Activated CD4-positive, alpha-beta memory T cell treated with anti-CD3 and anti-CD28 coated beads for 36 hours (primary cell): Measurements from ENCODE around the gene LTBP3. TPM values are rescaled to one million over a fixed set of nuclear protein-coding genes. Genes with fewer than 3 reads are reported as not detected.
"Not testable (repeated sequence)": the region's sequence is repeated elsewhere in the genome, so short reads cannot be mapped to it uniquely, and the experiment has no call there.

Source experiments
- CTCF ChIA-PET: fragments of 350-600 bp; sonication (Branson Sonifier 250); formaldehyde crosslinking; loops from one replicate; lab custom pipeline; 2021; ENCODE audit warnings: antibody characterized with exemption, inconsistent platforms; lab: Charles Lee
- POLR2A ChIA-PET: fragments of 350-600 bp; sonication (Branson Sonifier 250); formaldehyde crosslinking; loops from one replicate; lab custom pipeline; 2021; ENCODE audit warnings: antibody characterized with exemption; lab: Charles Lee
- DNase-seq: peaks from one replicate; pipeline ENCODE4 v3.0.0-alpha.2; 2020
- H3K27ac Mint-ChIP-seq: one replicate; pipeline ENCODE4 v1.8.0; 2021; ENCODE audit warnings: mixed read lengths
- H3K27me3 Mint-ChIP-seq: one replicate; pipeline ENCODE4 v1.8.0; 2021; ENCODE audit warnings: mixed read lengths
- H3K36me3 Mint-ChIP-seq: one replicate; pipeline ENCODE4 v1.8.0; 2021; ENCODE audit warnings: mixed read lengths
- H3K4me1 Mint-ChIP-seq: one replicate; pipeline ENCODE4 v1.8.0; 2021; ENCODE audit warnings: low read depth, mixed read lengths
- H3K4me3 Mint-ChIP-seq: one replicate; pipeline ENCODE4 v1.8.0; 2021; ENCODE audit warnings: mild to moderate bottlenecking, mixed read lengths
- H3K9me3 Mint-ChIP-seq: one replicate; pipeline ENCODE4 v1.8.0; 2021; ENCODE audit warnings: mixed read lengths
- intact Hi-C: fragments of 100-400 bp; cut with micrococcal nuclease; formaldehyde crosslinking; loops from one replicate; pipeline ENCODE4 v1.15.1; 2023
- total RNA-seq, 2 experiments: library from RNA; stranded (reverse); gene quantifications; one replicate each; pipeline ENCODE4 v1.2.3, GENCODE V29; 2021

LTBP3 gene
- total RNA-seq, 2 experiments from 2014 or later: 60.7 to 63.3 TPM

GRCh38 chr11:65521777-65522521 lies 36.2 kb downstream of the LTBP3 start:
- intact Hi-C loops, H3K36me3 Mint-ChIP-seq, H3K27me3 Mint-ChIP-seq, H3K9me3 Mint-ChIP-seq, POLR2A ChIA-PET: not testable (repeated sequence)
- Mint-ChIP-seq H3K4me1 (peaks cover 44% of the 10 kb centered on the region), H3K4me3 (peak overlapping the region; percentile 58), H3K27ac (peak overlapping the region; percentile 73)
- CTCF ChIA-PET: interaction anchor here (0.9 kb wide), 1 partner anchor 18 kb away, joined by 3 read pairs; no protein-coding TSS in a partner anchor
- DNase-seq: peak; percentile 32

- H3K27ac Mint-ChIP-seq, H3K36me3 Mint-ChIP-seq, H3K9me3 Mint-ChIP-seq, H3K4me3 Mint-ChIP-seq, POLR2A ChIA-PET, H3K27me3 Mint-ChIP-seq, DNase-seq: not testable (repeated sequence)
- peaks cover 33% of the 10 kb centered on the region for H3K4me1 Mint-ChIP-seq
- intact Hi-C loops: loop anchor here (10.0 kb wide), 1 partner anchor 254 kb away; the partner anchor contains the start of gene POLA2
- CTCF ChIA-PET: interaction anchor here (0.7 to 1.5 kb wide), 2 partner anchors 9 to 54 kb away, joined by 3 to 4 read pairs; partner anchors contain the start of gene FAM89B
Observed at GRCh38 chr11:65518941-65519549, 39.1 kb downstream of the LTBP3 start.

GRCh38 chr11:65516135-65516968 lies 41.8 kb downstream of the LTBP3 start:
- no peaks in the 10 kb centered on the region for H3K27me3 Mint-ChIP-seq
- no peaks in the 10 kb centered on the region for H3K36me3 Mint-ChIP-seq
- no peaks in the 10 kb centered on the region for H3K9me3 Mint-ChIP-seq
- peaks cover 8% of the 10 kb centered on the region for H3K4me1 Mint-ChIP-seq
- H3K27ac Mint-ChIP-seq: peak overlapping the region; percentile 42
- POLR2A ChIA-PET: interaction anchor here (1.2 kb wide), 1 partner anchor 10 kb away, joined by 3 read pairs; no protein-coding TSS in a partner anchor
- DNase-seq: no peak
- intact Hi-C loops: loop anchor here (10.0 kb wide), 1 partner anchor 252 kb away; the partner anchor contains the start of gene POLA2
- no peak overlapping the region for H3K4me3 Mint-ChIP-seq
- CTCF ChIA-PET: no interaction called here

GRCh38 chr11:65512311-65512710 lies 45.8 kb downstream of the LTBP3 start:
- intact Hi-C loops: loop anchor here (10.0 kb wide), 1 partner anchor 248 kb away; the partner anchor contains the start of gene POLA2
- H3K27me3 Mint-ChIP-seq, H3K27ac Mint-ChIP-seq: not testable (repeated sequence)

GRCh38 chr11:65506772-65507505 lies 51.2 kb downstream of the LTBP3 start:
- POLR2A ChIA-PET: interaction anchor here (0.6 to 26.8 kb wide), 17 partner anchors 9 to 728 kb away, joined by 3 to 4089 read pairs (median 4); partner anchors contain the start of genes EHBP1L1, FAM89B, FAU and FRMD8
- Mint-ChIP-seq H3K4me1 (peaks cover 44% of the 10 kb centered on the region), H3K4me3 (no peak overlapping the region), H3K9me3 (no peaks in the 10 kb centered on the region), H3K27ac (no peak overlapping the region), H3K27me3 (peaks cover 4% of the 10 kb centered on the region), H3K36me3 (peaks cover 4% of the 10 kb centered on the region)
- CTCF ChIA-PET: interaction anchor here (0.6 to 10.3 kb wide), 9 partner anchors 8 to 140 kb away, joined by 3 to 257 read pairs (median 5); partner anchors contain the start of genes MALAT1 and NEAT1
- intact Hi-C loops: loop anchor here (1.0 to 2.0 kb wide), 3 partner anchors 35 to 125 kb away; partner anchors contain the start of gene SLC25A45
- peak; percentile 69 for DNase-seq

More at GRCh38 chr11:65512311-65512710, 45.8 kb downstream of the LTBP3 start:
- H3K4me3 Mint-ChIP-seq, H3K9me3 Mint-ChIP-seq, DNase-seq, H3K36me3 Mint-ChIP-seq: not testable (repeated sequence)
- CTCF ChIA-PET: interaction anchor here (1.0 to 10.3 kb wide), 5 partner anchors 95 to 199 kb away, joined by 3 to 257 read pairs (median 4); partner anchors contain the start of genes CDC42EP2 and NEAT1
- POLR2A ChIA-PET: interaction anchor here (26.8 kb wide), 1 partner anchor 90 kb away, joined by 4089 read pairs; the partner anchor contains the start of gene NEAT1
- H3K4me1 Mint-ChIP-seq: peaks cover 22% of the 10 kb centered on the region

- Mint-ChIP-seq H3K27me3 (peaks cover 7% of the 10 kb centered on the region), H3K4me3 (no peak overlapping the region), H3K9me3 (no peaks in the 10 kb centered on the region), H3K27ac (no peak overlapping the region), H3K36me3 (peaks cover 4% of the 10 kb centered on the region), H3K4me1 (peaks cover 44% of the 10 kb centered on the region)
- ChIA-PET POLR2A (interaction anchor here (0.6 to 26.8 kb wide), 15 partner anchors 10 to 727 kb away, joined by 3 to 4089 read pairs (median 4); partner anchors contain the start of genes EHBP1L1, FAM89B, MALAT1 and NEAT1), CTCF (interaction anchor here (0.6 to 10.3 kb wide), 6 partner anchors 7 to 139 kb away, joined by 4 to 257 read pairs (median 6); partner anchors contain the start of genes MALAT1, NEAT1 and SLC25A45)
- intact Hi-C loops: loop anchor here (2.0 kb wide), 1 partner anchor 80 kb away; no protein-coding TSS in a partner anchor
- DNase-seq: no peak
Observed at GRCh38 chr11:65506290-65506771, 51.8 kb downstream of the LTBP3 start.

- intact Hi-C loops: loop anchor here (2.0 kb wide), 1 partner anchor 79 kb away; no protein-coding TSS in a partner anchor
- H3K4me3 Mint-ChIP-seq: no peak overlapping the region
- ChIA-PET POLR2A (interaction anchor here (0.6 to 26.8 kb wide), 15 partner anchors 11 to 423 kb away, joined by 3 to 4089 read pairs (median 4); partner anchors contain the start of genes MALAT1, NEAT1, SCYL1 and SLC25A45), CTCF (interaction anchor here (1.0 to 10.3 kb wide), 6 partner anchors 28 to 124 kb away, joined by 3 to 257 read pairs (median 6); partner anchors contain the start of genes NEAT1 and SLC25A45)
- no peak for DNase-seq
- no peaks in the 10 kb centered on the region for H3K9me3 Mint-ChIP-seq
- H3K27me3 Mint-ChIP-seq: peaks cover 13% of the 10 kb centered on the region
- H3K4me1 Mint-ChIP-seq: peaks cover 44% of the 10 kb centered on the region
- peaks cover 4% of the 10 kb centered on the region for H3K36me3 Mint-ChIP-seq
- H3K27ac Mint-ChIP-seq: no peak overlapping the region
Observed at GRCh38 chr11:65505466-65506289, 52.5 kb downstream of the LTBP3 start.

GRCh38 chr11:65504674-65505465 lies 53.3 kb downstream of the LTBP3 start:
- intact Hi-C loops: no loop called here
- H3K4me3 Mint-ChIP-seq: no peak overlapping the region

More at GRCh38 chr11:65504674-65505465, 53.3 kb downstream of the LTBP3 start:
- Mint-ChIP-seq H3K36me3 (peaks cover 4% of the 10 kb centered on the region), H3K4me1 (peaks cover 39% of the 10 kb centered on the region), H3K27me3 (peaks cover 13% of the 10 kb centered on the region), H3K27ac (no peak overlapping the region), H3K9me3 (no peaks in the 10 kb centered on the region)
- no peak for DNase-seq
- ChIA-PET POLR2A (interaction anchor here (0.6 to 26.8 kb wide), 11 partner anchors 13 to 424 kb away, joined by 3 to 4089 read pairs (median 13); partner anchors contain the start of genes MALAT1, NEAT1, SCYL1 and SLC25A45), CTCF (interaction anchor here (1.0 to 10.3 kb wide), 6 partner anchors 27 to 123 kb away, joined by 3 to 257 read pairs (median 6); partner anchors contain the start of genes NEAT1 and SLC25A45)
